H1 (cell line): ENCODE measurements around the gene CANT1. TPM values are rescaled to one million over a fixed set of nuclear protein-coding genes. Genes with fewer than 3 reads are reported as not detected.

Source experiments
- CTCF ChIA-PET: fragments of 300-600 bp; sonication (Branson Sonifier 250); formaldehyde crosslinking; loops from one replicate; lab custom pipeline; 2021; ENCODE audit not compliant: partially characterized antibody; lab: Charles Lee
- POLR2A ChIA-PET: fragments of 300-600 bp; sonication (Branson Sonifier 250); formaldehyde crosslinking; loops from one replicate; lab custom pipeline; 2021; ENCODE audit warnings: inconsistent platforms; ENCODE audit not compliant: partially characterized antibody; lab: Charles Lee
- DNase-seq, 2 experiments: peaks; one replicate each; pipeline versions ENCODE4 v3.0.0 to v3.0.0-alpha.2; 2010 to 2022; ENCODE audit warnings: low spot score in 2 of 2, low read depth in 1 of 2, mixed read lengths in 1 of 2
- FAIRE-seq: peaks from 2 replicates; lab custom pipeline; 2011; peaks lifted over from hg19 to GRCh38; lab: Jason Lieb, UNC
- H2AFZ ChIP-seq: 2 replicates; pipeline ENCODE4 v1.8.1; 2012; ENCODE audit warnings: low read length, inconsistent platforms
- H2AK5ac ChIP-seq: 2 replicates; pipeline ENCODE4 v1.6.1; 2013; ENCODE audit warnings: low read depth, low read length
- H2BK120ac ChIP-seq: replicated peaks from 2 replicates; pipeline ENCODE3; 2013; ENCODE audit warnings: low read depth, low read length, inconsistent platforms
- H2BK12ac ChIP-seq: 2 replicates; pipeline ENCODE4 v1.6.1; 2013; ENCODE audit warnings: low read depth, low read length
- H2BK15ac ChIP-seq: 2 replicates; pipeline ENCODE4 v1.6.1; 2013; ENCODE audit warnings: low read length
- H2BK20ac ChIP-seq: 2 replicates; pipeline ENCODE4 v1.6.1; 2013; ENCODE audit warnings: low read length
- H2BK5ac ChIP-seq: 2 replicates; pipeline ENCODE4 v1.6.1; 2013; ENCODE audit warnings: low read depth, low read length
- H3K14ac ChIP-seq: 2 replicates; pipeline ENCODE4 v1.6.1; 2013; ENCODE audit warnings: inconsistent platforms; ENCODE audit not compliant: insufficient read length
- H3K18ac ChIP-seq: 2 replicates; pipeline ENCODE4 v1.6.1; 2013; ENCODE audit warnings: low read length; ENCODE audit errors: extremely low read depth
- H3K23ac ChIP-seq: 2 replicates; pipeline ENCODE4 v1.6.1; 2013; ENCODE audit warnings: inconsistent platforms; ENCODE audit not compliant: insufficient read length
- H3K23me2 ChIP-seq: 2 replicates; pipeline ENCODE4 v1.6.1; 2013; ENCODE audit warnings: low read depth, low read length
- H3K27ac ChIP-seq: 2 replicates; pipeline ENCODE4 v1.6.1; 2011; ENCODE audit warnings: low read depth, low read length, inconsistent platforms
- H3K27me3 ChIP-seq, 4 experiments: replicated peaks in 1 of 4; 1 replicate in 1 of 4; 2 replicates in 3 of 4; pipeline versions ENCODE4 v1.6.1 to v1.8.1; 2011 to 2013; ENCODE audit warnings: low read length in 3 of 4, mild to moderate bottlenecking in 3 of 4, inconsistent platforms in 2 of 4, mixed read lengths in 2 of 4, moderate library complexity in 1 of 4; ENCODE audit not compliant: control insufficient read depth in 3 of 4, insufficient read depth in 3 of 4; ENCODE audit errors: extremely low read depth in 1 of 4
- H3K36me3 ChIP-seq, 4 experiments: 2 replicates each; pipeline versions ENCODE4 v1.6.1 to v1.8.1; 2011 to 2013; ENCODE audit warnings: mild to moderate bottlenecking in 4 of 4, low read length in 3 of 4, moderate library complexity in 2 of 4, control low read depth in 1 of 4, inconsistent platforms in 1 of 4; ENCODE audit not compliant: insufficient read depth in 4 of 4, control insufficient read depth in 2 of 4
- H3K4ac ChIP-seq: replicated peaks from 2 replicates; pipeline ENCODE3; 2013; ENCODE audit warnings: low read length, low read depth, mixed read lengths, inconsistent platforms; ENCODE audit not compliant: insufficient read length
- H3K4me1 ChIP-seq, 4 experiments: replicated peaks in 1 of 4; 1 replicate in 1 of 4; 2 replicates in 3 of 4; pipeline versions ENCODE4 v1.6.1 to v1.8.1; 2011 to 2013; ENCODE audit warnings: low read length in 3 of 4, inconsistent platforms in 2 of 4, mixed read lengths in 1 of 4; ENCODE audit not compliant: insufficient read depth in 4 of 4, control insufficient read depth in 3 of 4
- H3K4me2 ChIP-seq, 2 experiments: 2 replicates each; pipeline versions ENCODE4 v1.6.1 to v1.8.1; 2011 to 2013; ENCODE audit warnings: low read depth in 2 of 2, low read length in 2 of 2, control low read depth in 1 of 2, inconsistent platforms in 1 of 2, mild to moderate bottlenecking in 1 of 2; ENCODE audit not compliant: insufficient read depth in 1 of 2
- H3K4me3 ChIP-seq, 4 experiments: fragments of 200-600, 300-600 bp in 1 of 4; sonication (generic), shearing (Covaris generic), sonication (Bioruptor Twin) in 1 of 4; 2 replicates each; pipeline versions ENCODE4 v1.5.1 to v1.8.1; 2011 to 2016; ENCODE audit warnings: low read length in 4 of 4, low read depth in 3 of 4, control low read depth in 2 of 4, inconsistent platforms in 2 of 4, mild to moderate bottlenecking in 2 of 4, mixed read lengths in 1 of 4, moderate library complexity in 1 of 4; ENCODE audit not compliant: insufficient read depth in 2 of 4; ENCODE audit errors: extremely low read depth in 1 of 4
- H3K56ac ChIP-seq: replicated peaks from 2 replicates; pipeline ENCODE3; 2013; ENCODE audit warnings: low read depth, mild to moderate bottlenecking, mixed read lengths, low read length, inconsistent platforms; ENCODE audit not compliant: insufficient read length
- H3K79me1 ChIP-seq: 2 replicates; pipeline ENCODE4 v1.6.1; 2013; ENCODE audit warnings: low read depth, low read length, control low read depth
- H3K79me2 ChIP-seq, 2 experiments: 2 replicates each; pipeline versions ENCODE4 v1.6.1 to v1.8.1; 2012 to 2013; ENCODE audit warnings: low read length in 2 of 2, mild to moderate bottlenecking in 2 of 2, inconsistent platforms in 1 of 2; ENCODE audit not compliant: insufficient read depth in 2 of 2, control insufficient read depth in 1 of 2
- H3K9ac ChIP-seq, 4 experiments: replicated peaks in 1 of 4; 1 replicate in 1 of 4; 2 replicates in 3 of 4; pipeline versions ENCODE4 v1.6.1 to v1.8.1; 2011 to 2013; ENCODE audit warnings: low read depth in 3 of 4, low read length in 3 of 4, control low read depth in 2 of 4, mild to moderate bottlenecking in 2 of 4, moderate library complexity in 2 of 4, inconsistent platforms in 1 of 4; ENCODE audit errors: extremely low read depth in 1 of 4
- H3K9me3 ChIP-seq, 2 experiments: 2 replicates each; pipeline versions ENCODE4 v1.6.1 to v1.8.1; 2012 to 2013; ENCODE audit warnings: mild to moderate bottlenecking in 2 of 2, moderate library complexity in 2 of 2, control low read depth in 1 of 2, inconsistent platforms in 1 of 2, low read depth in 1 of 2, low read length in 1 of 2, mixed read lengths in 1 of 2; ENCODE audit not compliant: insufficient read depth in 2 of 2
- H4K20me1 ChIP-seq, 2 experiments: replicated peaks in 1 of 2; 2 replicates each; pipeline versions ENCODE3 to v1.8.1; 2011 to 2013; ENCODE audit warnings: inconsistent platforms in 2 of 2, low read length in 2 of 2, mild to moderate bottlenecking in 1 of 2; ENCODE audit not compliant: insufficient read depth in 2 of 2, control insufficient read depth in 1 of 2
- H4K5ac ChIP-seq: 2 replicates; pipeline ENCODE4 v1.6.1; 2013; ENCODE audit warnings: low read length, low read depth, mixed read lengths, inconsistent platforms; ENCODE audit not compliant: insufficient read length
- H4K8ac ChIP-seq: 2 replicates; pipeline ENCODE4 v1.8.0; 2013; ENCODE audit warnings: mild to moderate bottlenecking, moderate library complexity, low read length, inconsistent platforms; ENCODE audit not compliant: insufficient read depth; ENCODE audit errors: extremely low read depth
- H4K91ac ChIP-seq: replicated peaks from 2 replicates; pipeline ENCODE3; 2013; ENCODE audit warnings: low read length, mixed read lengths, inconsistent platforms; ENCODE audit not compliant: insufficient read length
- BRCA1 ChIP-seq: IDR thresholded peaks from 2 replicates; pipeline ENCODE4 v1.6.1; 2012; ENCODE audit warnings: low read depth, low read length, improper control_type of control experiment
- KDM4A ChIP-seq: IDR thresholded peaks from one replicate; pipeline ENCODE4 v1.7.1; 2012; ENCODE audit warnings: low read depth, mild to moderate bottlenecking, moderate library complexity, low read length, inconsistent platforms; ENCODE audit not compliant: severe bottlenecking
- NRF1 ChIP-seq: IDR thresholded peaks from 2 replicates; pipeline ENCODE4 v1.6.1; 2011; ENCODE audit warnings: mild to moderate bottlenecking, low read depth, low read length, improper control_type of control experiment
- WGBS, 2 experiments: shearing (Covaris generic) in 1 of 2; methylation state at CpG; one replicate each; pipeline versions ENCODE4 v1.1.6 to v1.1.7; 2013 to 2015; ENCODE audit warnings: low lambda C conversion rate in 2 of 2, mixed read lengths in 2 of 2, inconsistent platforms in 1 of 2, low coverage in 1 of 2, missing lambda C conversion rate in 1 of 2; ENCODE audit not compliant: insufficient replicate concordance in 2 of 2, insufficient coverage in 1 of 2, insufficient read length in 1 of 2; ENCODE audit errors: extremely low coverage in 1 of 2, missing lambda C conversion rate in 1 of 2; 5-methylcytosine and 5-hydroxymethylcytosine counted together
- polyA plus RNA-seq, 7 experiments: library from polyadenylated mRNA; depleted of rRNA in 3 of 7; stranded (reverse) in 5 of 7; unstranded in 2 of 7; fragments of >200 nt in 5 of 7; fragments of 200-250 nt in 2 of 7; gene quantifications; 1 replicate in 5 of 7; 2 replicates in 1 of 7; 4 replicates in 1 of 7; pipeline versions ENCODE4 v1.2.1 to v1.2.3, GENCODE V29; 2011 to 2013; ENCODE audit warnings: missing spikeins in 2 of 7, mixed read lengths in 2 of 7
- total RNA-seq: library from RNA; stranded (reverse); fragmentation: NEBNext Ultra II Directional; extraction: Animal tissue kit (Norgen Biotek cat#: 25700); gene quantifications from 2 replicates; pipeline ENCODE4 v1.2.1, GENCODE V29; 2021

The CANT1 gene
- total and polyA plus RNA-seq, 2 of the 8 experiments (the other 6 are each of a cell fraction or from before 2014, with no cell fraction given) = 23.0 to 32.6 TPM

GRCh38 chr17:78965491-78965924 is 44.1 kb downstream of the CANT1 start:
- Histone ChIP-seq H3K4me2 (no peak overlapping the region), H4K20me1 (no peaks in the 10 kb centered on the region), H4K8ac (no peak overlapping the region), H3K27me3 (no peaks in the 10 kb centered on the region), H2BK5ac (no peak overlapping the region), H2AFZ (no peak overlapping the region), H3K14ac (no peak overlapping the region), H4K91ac (no peak overlapping the region), H3K4ac (no peak overlapping the region), H3K79me2 (no peaks in the 10 kb centered on the region), H3K4me1 (no peaks in the 10 kb centered on the region), H2BK20ac (no peak overlapping the region), H3K36me3 (no peaks in the 10 kb centered on the region; a peak in 1 of 8 replicates), H3K23ac (no peak overlapping the region), H3K27ac (no peak overlapping the region), H3K4me3 (no peak overlapping the region), H3K9me3 (no peaks in the 10 kb centered on the region), H3K18ac (no peak overlapping the region), H2BK12ac (no peak overlapping the region), H3K9ac (no peak overlapping the region), H3K56ac (no peak overlapping the region), H3K79me1 (no peaks in the 10 kb centered on the region), H2AK5ac (no peak overlapping the region), H3K23me2 (no peaks in the 10 kb centered on the region), H4K5ac (no peak overlapping the region), H2BK120ac (no peak overlapping the region), H2BK15ac (no peak overlapping the region)
- 93% methylated on average over 8 of the region's 8 CpGs; no CpG with 5 or more reads in 1 of the 2 experiments for WGBS, 2 experiments
- DNase-seq (no peak), FAIRE-seq (no peak)
- ChIA-PET CTCF (interaction anchor here (0.6 to 4.2 kb wide), 16 partner anchors 11 to 117 kb away, joined by 3 to 19 read pairs (median 4); no protein-coding TSS in a partner anchor), POLR2A (interaction anchor here (2.5 kb wide), 1 partner anchor 13 kb away, joined by 10 read pairs; no protein-coding TSS in a partner anchor)
- TF ChIP-seq NRF1 = no peak
- TF ChIP-seq KDM4A = no peak
- no peak for TF ChIP-seq BRCA1
